Duodenal mucosa (tissue), 2 donors: Measurements from ENCODE around the gene TMEM269.

Experiments
- H3K27ac ChIP-seq: one replicate; pipeline ENCODE4 v1.7.0; 2013; ENCODE audit warnings: low read depth, low read length
- H3K27me3 ChIP-seq, 2 donors: one replicate each; pipeline ENCODE4 v1.7.0; 2013; ENCODE audit warnings: low read length in 2 of 2, control low read depth in 1 of 2; ENCODE audit not compliant: insufficient read depth in 2 of 2, control insufficient read depth in 1 of 2
- H3K36me3 ChIP-seq, 2 donors: one replicate each; pipeline ENCODE4 v1.7.0; 2013; ENCODE audit warnings: low read length in 2 of 2, control low read depth in 1 of 2; ENCODE audit not compliant: insufficient read depth in 2 of 2, control insufficient read depth in 1 of 2
- H3K4me1 ChIP-seq, 2 donors: one replicate each; pipeline ENCODE4 v1.7.0; 2013; ENCODE audit warnings: low read length in 2 of 2, control low read depth in 1 of 2; ENCODE audit not compliant: insufficient read depth in 2 of 2, control insufficient read depth in 1 of 2
- H3K4me3 ChIP-seq, 2 donors: one replicate each; pipeline ENCODE4 v1.7.0; 2013; ENCODE audit warnings: low read length in 2 of 2, low read depth in 1 of 2
- H3K9ac ChIP-seq, 2 donors: one replicate each; pipeline ENCODE4 v1.7.0; 2013; ENCODE audit warnings: low read length in 2 of 2, low read depth in 1 of 2
- H3K9me3 ChIP-seq, 2 donors: one replicate each; pipeline ENCODE4 v1.7.0; 2013; ENCODE audit warnings: low read length in 2 of 2, control low read depth in 1 of 2; ENCODE audit not compliant: control insufficient read depth in 1 of 2

TMEM269 gene, protein sequence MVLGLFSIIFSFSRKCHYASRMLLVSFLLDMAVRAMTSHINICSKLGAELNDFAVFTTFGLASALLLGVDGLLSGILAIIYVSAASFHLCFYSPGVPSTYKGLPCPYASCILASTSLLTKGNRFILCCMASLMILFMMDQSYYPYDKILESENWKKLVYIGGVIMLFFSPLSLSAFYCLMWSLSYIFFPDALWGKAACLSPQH

DNA sequence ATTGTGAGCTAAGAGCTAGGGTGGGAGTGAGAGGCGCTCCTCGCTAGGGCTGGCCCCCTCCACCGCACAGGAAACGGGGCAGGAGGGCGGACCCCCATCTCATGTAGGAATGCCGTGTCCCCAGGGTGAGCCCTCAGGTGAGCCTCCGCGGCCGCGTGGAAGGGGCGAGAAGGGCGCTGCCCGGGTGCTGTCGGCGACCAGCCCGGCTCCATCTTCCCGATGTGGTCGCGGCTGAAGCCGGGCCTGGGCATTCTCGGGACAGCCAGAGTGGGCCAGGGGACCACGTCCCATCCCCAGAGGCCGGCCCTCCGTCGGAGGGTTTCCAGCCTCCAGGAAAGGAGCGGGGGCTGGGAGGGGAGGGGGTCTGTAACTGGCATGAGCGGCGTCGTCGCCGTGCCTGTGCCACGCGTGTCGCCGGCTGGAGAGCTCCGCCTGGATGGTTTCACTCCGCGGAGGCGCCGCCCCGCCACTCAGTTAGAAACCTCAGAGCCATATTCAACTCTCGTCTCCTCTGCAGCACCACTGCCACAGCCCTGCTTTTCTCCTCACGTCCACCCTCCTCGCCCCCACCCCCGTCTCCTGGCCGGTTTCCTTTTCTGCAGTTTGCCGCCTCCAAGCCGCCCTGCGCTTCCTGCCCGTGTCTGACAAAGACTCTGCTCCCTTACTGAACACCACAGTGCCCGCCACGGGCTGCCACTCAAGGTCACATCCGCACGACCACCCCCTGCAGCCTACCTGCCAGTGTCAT, at the start of gene TMEM269:
TSS of gene TMEM269 (plus strand) at position 46 of the 748 bp plus-strand sequence. CDS start 4,903 bp downstream, outside the sequence.
- peaks cover 0 to 8% of the 10 kb centered on the region in 2 donors for H3K4me1 ChIP-seq
- H3K9me3 ChIP-seq, result no peaks in the 10 kb centered on the region
- peak within 1 kb of the TSS in 1 of 2 donors; percentile 25 for H3K9ac ChIP-seq
- no peaks in the 10 kb centered on the region for H3K27me3 ChIP-seq
- no peak within 1 kb of the TSS for H3K27ac ChIP-seq
- H3K4me3 ChIP-seq, result peak within 1 kb of the TSS; percentile 58 to 60
- H3K36me3 ChIP-seq, result peaks cover 4 to 11% of the 10 kb centered on the region in 2 donors

DNA sequence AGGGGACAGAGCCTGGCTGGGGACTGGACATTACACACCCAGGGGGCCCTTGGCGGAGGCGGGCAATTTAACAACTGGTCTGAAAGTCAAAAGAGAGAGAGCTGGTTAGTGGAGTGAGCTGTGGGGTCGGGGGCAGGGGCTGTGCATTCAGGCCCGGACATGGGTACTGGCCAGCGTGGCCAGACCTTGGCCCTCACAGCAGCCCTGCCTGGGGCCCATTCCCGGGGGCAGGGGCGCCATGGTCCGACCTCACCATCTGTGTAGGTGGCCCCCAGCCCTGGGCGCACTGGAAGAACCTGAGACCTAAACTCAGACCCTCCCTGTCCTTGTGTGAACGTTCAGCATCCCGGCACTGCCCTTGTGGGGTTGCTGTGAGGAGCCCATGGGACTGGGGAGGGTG, 49.7 kb upstream of the TMEM269 start:
- H3K27me3 ChIP-seq, result no peaks in the 10 kb centered on the region
- H3K4me3 ChIP-seq, result no peak overlapping the region
- no peaks in the 10 kb centered on the region for H3K36me3 ChIP-seq
- H3K9me3 ChIP-seq, result no peaks in the 10 kb centered on the region
- H3K4me1 ChIP-seq, result peaks cover 18 to 25% of the 10 kb centered on the region in 2 donors
- no peak overlapping the region for H3K9ac ChIP-seq
- no peak overlapping the region for H3K27ac ChIP-seq

DNA sequence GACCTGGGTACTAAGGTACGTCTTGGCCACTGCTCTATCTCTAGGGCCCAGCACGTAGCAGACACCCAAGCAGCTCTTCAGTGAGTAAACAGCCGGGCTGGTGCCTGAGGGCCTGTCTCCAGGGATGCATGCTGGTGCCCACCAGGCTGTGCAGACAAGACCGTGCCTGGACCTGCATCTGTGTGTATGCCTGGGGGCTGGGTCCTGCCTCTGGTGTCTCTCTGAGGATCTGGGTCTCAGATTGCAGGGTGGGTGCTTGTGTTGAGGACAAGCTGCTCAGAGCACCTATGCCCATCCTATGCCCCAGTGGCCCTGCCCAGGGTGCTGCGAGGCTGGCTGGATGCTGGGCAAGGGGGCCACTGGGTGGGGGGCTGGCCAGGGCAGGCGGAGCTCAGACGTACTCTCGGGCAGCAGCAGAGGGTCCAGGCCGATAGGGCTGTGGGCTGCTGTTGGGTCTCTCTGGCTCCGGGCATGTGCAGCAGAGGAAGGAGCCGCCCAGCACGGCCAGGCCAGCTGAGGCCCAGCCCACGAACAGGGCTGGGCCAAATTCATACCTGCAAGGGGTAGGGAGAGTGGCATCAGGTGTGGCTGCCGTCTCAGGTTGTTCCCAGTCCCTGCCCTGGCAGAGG, 49.2 kb upstream of the TMEM269 start:
- H3K4me1 ChIP-seq, result peaks cover 22 to 26% of the 10 kb centered on the region in 2 donors
- no peaks in the 10 kb centered on the region for H3K36me3 ChIP-seq
- no peaks in the 10 kb centered on the region for H3K9me3 ChIP-seq
- H3K27me3 ChIP-seq, result no peaks in the 10 kb centered on the region
- no peak overlapping the region for H3K9ac ChIP-seq
- no peak overlapping the region for H3K4me3 ChIP-seq
- H3K27ac ChIP-seq, result no peak overlapping the region

DNA sequence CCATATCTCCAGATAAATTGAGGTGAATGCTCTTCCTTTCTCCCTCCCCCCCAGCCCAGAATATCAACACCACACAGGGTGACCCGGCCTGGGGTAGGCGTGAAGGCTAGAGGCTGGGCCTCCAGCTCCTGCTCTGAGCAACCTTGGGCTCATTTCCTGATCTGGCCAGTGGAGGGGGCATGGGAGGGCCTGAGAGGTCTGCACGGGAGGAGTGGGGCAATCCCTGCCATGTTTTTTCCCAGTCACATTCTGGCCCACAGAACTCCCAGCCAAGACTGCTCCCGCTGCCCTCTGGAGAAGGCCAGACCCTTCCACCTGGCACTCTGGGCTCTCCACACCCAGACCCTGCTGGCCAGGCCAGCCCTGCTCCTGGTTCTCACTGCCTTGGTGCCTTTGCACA, 48.6 kb upstream of the TMEM269 start:
- no peak overlapping the region for H3K4me3 ChIP-seq
- no peak overlapping the region for H3K9ac ChIP-seq
- H3K27ac ChIP-seq, result no peak overlapping the region
- H3K4me1 ChIP-seq, result peaks cover 24 to 28% of the 10 kb centered on the region in 2 donors
- H3K27me3 ChIP-seq, result no peaks in the 10 kb centered on the region
- H3K36me3 ChIP-seq, result no peaks in the 10 kb centered on the region
- no peaks in the 10 kb centered on the region for H3K9me3 ChIP-seq

DNA sequence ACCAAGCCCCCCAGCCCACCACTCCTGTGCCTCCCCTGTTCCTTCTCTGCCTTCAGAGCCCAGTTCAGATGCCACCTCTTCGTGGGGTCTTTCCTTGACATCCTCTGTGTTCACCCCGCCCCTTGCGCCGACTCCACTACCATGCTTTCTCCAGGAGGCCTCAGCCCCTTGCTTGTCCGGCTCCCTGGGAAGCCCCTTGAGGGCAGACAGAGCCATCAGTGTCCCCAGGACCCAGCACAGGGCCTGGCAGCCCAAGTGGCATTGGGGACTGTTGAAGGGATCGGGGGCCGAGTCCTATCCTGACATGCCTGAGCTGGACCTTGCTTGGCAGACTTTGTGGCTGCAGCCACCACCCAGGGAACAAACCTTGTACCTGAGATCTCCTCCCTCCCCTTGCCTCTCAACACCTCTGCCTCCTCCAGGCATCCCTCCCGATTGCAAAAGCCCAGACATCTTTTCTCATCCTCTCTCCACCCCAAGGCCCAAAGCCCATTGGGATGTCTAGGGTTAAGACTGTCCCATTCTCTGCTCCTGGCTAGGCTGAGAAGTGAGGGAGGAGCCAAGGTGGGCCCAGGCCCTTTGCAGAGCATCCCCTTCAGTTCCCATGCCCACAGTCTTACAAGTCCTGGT, 48.1 kb upstream of the TMEM269 start:
- peaks cover 19 to 28% of the 10 kb centered on the region in 2 donors for H3K4me1 ChIP-seq
- H3K4me3 ChIP-seq, result no peak overlapping the region
- no peaks in the 10 kb centered on the region for H3K36me3 ChIP-seq
- no peak overlapping the region for H3K27ac ChIP-seq
- H3K9me3 ChIP-seq, result no peaks in the 10 kb centered on the region
- H3K27me3 ChIP-seq, result no peaks in the 10 kb centered on the region
- no peak overlapping the region for H3K9ac ChIP-seq

DNA sequence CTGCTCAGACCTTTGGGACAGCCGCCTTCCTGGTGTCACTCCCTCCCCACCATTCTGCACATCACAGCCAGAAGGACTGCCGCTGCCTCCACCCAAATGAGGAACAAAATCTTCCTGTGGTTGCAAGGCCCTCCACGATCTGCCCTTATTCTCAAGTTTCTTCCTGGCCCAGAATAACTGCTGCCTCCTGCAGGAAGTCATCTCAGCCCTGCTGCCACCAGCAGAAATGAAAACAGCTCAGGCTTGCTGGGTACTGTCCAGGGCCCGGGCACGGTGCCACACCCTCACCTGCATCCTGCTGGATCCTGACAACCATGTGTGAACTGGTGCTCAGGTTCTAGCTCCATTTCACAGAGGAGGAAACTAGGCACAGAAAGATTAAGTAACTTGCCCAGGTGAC, 47.5 kb upstream of the TMEM269 start:
- Histone ChIP-seq H3K9ac (no peak overlapping the region), H3K9me3 (no peaks in the 10 kb centered on the region), H3K27ac (no peak overlapping the region), H3K4me1 (peaks cover 14 to 28% of the 10 kb centered on the region in 2 donors), H3K36me3 (no peaks in the 10 kb centered on the region), H3K27me3 (no peaks in the 10 kb centered on the region), H3K4me3 (no peak overlapping the region)

DNA sequence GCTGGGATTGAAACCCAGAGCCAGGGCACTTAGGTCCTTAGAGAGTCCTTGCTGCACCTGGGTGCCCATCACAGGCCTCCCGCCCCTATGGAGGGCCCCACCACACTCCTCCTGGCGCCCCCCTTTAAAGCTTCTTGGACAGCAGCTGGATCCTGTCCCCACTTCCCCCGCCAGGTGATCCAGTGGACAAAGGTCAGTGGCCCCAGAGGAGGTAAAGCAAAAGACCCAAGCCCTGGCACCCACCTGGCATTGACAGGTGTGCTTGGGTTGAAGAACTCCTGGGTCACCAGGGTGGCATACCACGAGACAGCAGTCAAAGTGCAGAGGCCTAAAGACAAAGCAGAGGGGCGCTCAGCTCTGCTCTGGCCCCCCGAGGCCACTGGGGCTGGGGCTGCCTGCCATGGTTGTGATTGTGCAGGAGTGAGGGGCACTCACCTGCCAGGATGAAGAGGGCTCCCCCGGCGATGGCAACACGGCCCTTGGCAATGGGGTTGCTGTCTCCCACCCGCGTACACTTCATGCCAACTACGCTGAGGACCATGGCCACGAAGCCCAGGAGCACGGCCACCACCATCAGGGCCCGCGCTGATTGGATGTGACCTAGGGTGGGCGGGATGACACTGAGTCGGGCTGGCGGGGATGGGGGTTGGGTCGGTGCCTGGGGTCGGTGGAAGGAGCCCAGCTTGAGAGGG, 46.7 kb upstream of the TMEM269 start:
- H3K9me3 ChIP-seq, result no peaks in the 10 kb centered on the region
- no peaks in the 10 kb centered on the region for H3K36me3 ChIP-seq
- no peak overlapping the region for H3K9ac ChIP-seq
- H3K4me3 ChIP-seq, result no peak overlapping the region
- H3K4me1 ChIP-seq, result peaks cover 14 to 28% of the 10 kb centered on the region in 2 donors
- no peaks in the 10 kb centered on the region for H3K27me3 ChIP-seq
- no peak overlapping the region for H3K27ac ChIP-seq

DNA sequence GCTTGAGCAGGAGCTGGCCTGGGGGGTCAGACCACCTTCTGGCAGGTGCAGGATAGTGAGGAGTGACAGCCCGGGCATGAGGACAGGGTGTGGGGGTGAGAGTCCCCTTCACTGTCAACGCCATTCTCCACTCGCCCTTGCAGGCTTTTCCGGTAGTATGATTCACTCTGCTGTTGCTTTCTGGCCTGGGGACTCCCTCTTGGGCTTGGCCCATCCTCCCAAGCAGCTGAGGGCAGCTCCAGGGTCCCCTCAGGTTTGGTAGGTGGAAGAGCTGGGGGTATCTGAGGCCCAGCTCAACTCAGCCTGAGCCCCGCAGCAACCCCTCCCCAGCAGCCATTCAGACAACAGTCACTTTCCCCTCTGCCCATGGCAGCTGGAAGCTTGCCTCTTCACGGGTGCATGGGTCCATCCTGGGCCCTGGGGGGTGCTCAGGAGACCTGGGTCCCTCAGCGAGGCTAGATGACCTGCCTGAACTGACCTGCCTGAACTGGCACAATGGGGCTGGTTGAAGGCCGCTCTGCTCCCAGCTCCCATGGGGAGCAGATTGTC, 46.0 kb upstream of the TMEM269 start:
- Histone ChIP-seq H3K9ac (no peak overlapping the region), H3K9me3 (no peaks in the 10 kb centered on the region), H3K27me3 (no peaks in the 10 kb centered on the region), H3K36me3 (no peaks in the 10 kb centered on the region), H3K4me3 (no peak overlapping the region), H3K4me1 (peaks cover 14 to 28% of the 10 kb centered on the region in 2 donors), H3K27ac (no peak overlapping the region)

DNA sequence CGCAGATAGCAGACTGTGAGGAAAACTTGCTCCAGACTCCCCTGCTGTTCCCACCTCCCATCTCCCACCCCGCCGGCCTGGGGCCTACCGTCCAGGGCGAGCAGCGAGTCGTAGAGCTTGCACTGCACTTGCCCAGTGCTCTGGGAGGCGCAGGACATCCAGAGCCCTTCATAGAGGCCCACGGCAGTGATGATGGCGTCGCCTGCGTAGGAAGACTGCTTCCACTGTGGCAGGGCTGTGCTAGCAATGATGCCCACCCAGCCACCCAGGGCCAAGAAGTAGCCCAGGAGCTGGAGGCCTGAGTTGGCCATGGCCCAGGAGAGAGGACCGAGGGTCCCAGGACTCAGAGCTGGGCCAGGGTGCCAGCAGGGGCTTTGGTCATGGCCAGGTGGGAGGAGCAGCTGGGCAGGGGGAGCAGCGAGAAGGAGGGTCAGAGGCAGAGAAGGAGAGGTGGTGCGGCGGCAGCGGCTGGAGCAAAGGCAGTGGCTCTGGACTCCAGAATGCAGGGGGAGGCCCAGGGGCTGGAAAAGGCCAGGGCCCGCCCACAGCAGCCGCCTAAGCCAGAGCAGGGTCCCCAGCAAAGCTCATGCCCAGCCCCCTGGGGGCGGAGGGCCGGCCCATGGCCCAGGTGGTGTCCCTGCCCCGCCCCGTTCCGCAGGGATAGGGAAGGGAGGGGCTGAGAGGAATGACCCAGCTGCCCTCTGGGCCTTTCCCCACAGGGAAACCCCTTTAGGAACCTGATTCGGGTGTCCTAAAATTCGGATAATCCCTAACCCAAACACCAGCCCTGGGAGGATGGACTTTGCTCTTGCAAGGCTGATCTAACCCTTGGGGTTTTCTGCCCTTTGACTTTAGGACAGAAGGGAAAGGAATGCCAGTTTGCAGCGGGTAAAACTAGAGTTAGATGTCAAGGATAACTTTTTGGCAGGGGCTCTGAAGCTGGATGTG, 44.8 kb upstream of the TMEM269 start, which contains the start of gene CLDN19:
TSS of gene CLDN19 (minus strand) at position 484 of the 948 bp plus-strand sequence. CDS start at position 311, 173 bp downstream.
- H3K4me1 ChIP-seq, result peaks cover 14 to 28% of the 10 kb centered on the region in 2 donors
- H3K27me3 ChIP-seq, result no peaks in the 10 kb centered on the region
- H3K4me3 ChIP-seq, result no peak within 1 kb of the TSS
- no peak within 1 kb of the TSS for H3K27ac ChIP-seq
- H3K9me3 ChIP-seq, result no peaks in the 10 kb centered on the region
- H3K9ac ChIP-seq, result no peak within 1 kb of the TSS
- no peaks in the 10 kb centered on the region for H3K36me3 ChIP-seq
